SIG-M5 (cell line): ENCODE results near the gene ATP4A.

Source experiments
- DNase-seq: peaks from one replicate; lab custom pipeline; 2025; lab: John Stamatoyannopoulos, UW

ATP4A gene

GRCh38 chr19:35549174-35549788, 14.2 kb downstream of the ATP4A start:
- DNase-seq: no peak

GRCh38 chr19:35546532-35546931, 16.9 kb downstream of the ATP4A start:
- DNase-seq: no peak

GRCh38 chr19:35545855-35546381, 17.5 kb downstream of the ATP4A start:
- DNase-seq: no peak

GRCh38 chr19:35545001-35545854, 18.2 kb downstream of the ATP4A start, which contains the start of gene TMEM147:
Gene TMEM147 (plus strand): TSS chr19:35545626. CDS start chr19:35545740, 114 bp downstream.
- no peak for DNase-seq

GRCh38 chr19:35544110-35544802, 19.2 kb downstream of the ATP4A start:
- no peak for DNase-seq

GRCh38 chr19:35543280-35544109, 20.0 kb downstream of the ATP4A start:
- DNase-seq: no peak

- no peak for DNase-seq
Observed at GRCh38 chr19:35542209-35542608, 21.2 kb downstream of the ATP4A start.

GRCh38 chr19:35540356-35540927, 23.0 kb downstream of the ATP4A start:
- no peak for DNase-seq

GRCh38 chr19:35539850-35540249, 23.6 kb downstream of the ATP4A start:
- DNase-seq: no peak

- DNase-seq: no peak
Observed at GRCh38 chr19:35539314-35539713, 24.1 kb downstream of the ATP4A start.

GRCh38 chr19:35534803-35535480, 28.5 kb downstream of the ATP4A start:
- DNase-seq: no peak

GRCh38 chr19:35533822-35534392, 29.6 kb downstream of the ATP4A start:
- no peak for DNase-seq

GRCh38 chr19:35533201-35533821, 30.1 kb downstream of the ATP4A start, which contains the start of gene GAPDHS:
Gene GAPDHS (plus strand): TSS chr19:35533456. CDS start chr19:35533528, 72 bp downstream.
- no peak for DNase-seq

- no peak for DNase-seq
Observed at GRCh38 chr19:35531291-35531690, 32.2 kb downstream of the ATP4A start.

GRCh38 chr19:35529241-35530218, 33.9 kb downstream of the ATP4A start:
- DNase-seq: no peak

GRCh38 chr19:35528218-35529038, 35.0 kb downstream of the ATP4A start, which contains the start of gene SBSN:
Gene SBSN (minus strand): TSS chr19:35528311. CDS start chr19:35528281, 30 bp downstream.
- DNase-seq: no peak

GRCh38 chr19:35525873-35526272, 37.6 kb downstream of the ATP4A start:
- no peak for DNase-seq
